Esophagus squamous epithelium (tissue), 4 donors: ENCODE measurements around the gene VSX1.
A peak's percentile ranks its signal among the peaks of the same experiment; 100 is the strongest.

Source experiments
- CTCF ChIP-seq, 6 experiments: fragments of 450-650 bp in 4 of 6; fragments of 200-600 bp in 2 of 6; sonication (generic) in 2 of 6; IDR thresholded peaks; one replicate each; pipeline ENCODE4 v1.5.1; 2016 to 2019; ENCODE audit warnings: antibody characterized with exemption in 6 of 6, mild to moderate bottlenecking in 4 of 6, moderate library complexity in 4 of 6
- POLR2A ChIP-seq, 4 donors: fragments of 450-650 bp; IDR thresholded peaks; one replicate each; pipeline ENCODE4 v1.6.1; 2017; ENCODE audit warnings: antibody characterized with exemption in 4 of 4, mild to moderate bottlenecking in 4 of 4, moderate library complexity in 3 of 4

DNA sequence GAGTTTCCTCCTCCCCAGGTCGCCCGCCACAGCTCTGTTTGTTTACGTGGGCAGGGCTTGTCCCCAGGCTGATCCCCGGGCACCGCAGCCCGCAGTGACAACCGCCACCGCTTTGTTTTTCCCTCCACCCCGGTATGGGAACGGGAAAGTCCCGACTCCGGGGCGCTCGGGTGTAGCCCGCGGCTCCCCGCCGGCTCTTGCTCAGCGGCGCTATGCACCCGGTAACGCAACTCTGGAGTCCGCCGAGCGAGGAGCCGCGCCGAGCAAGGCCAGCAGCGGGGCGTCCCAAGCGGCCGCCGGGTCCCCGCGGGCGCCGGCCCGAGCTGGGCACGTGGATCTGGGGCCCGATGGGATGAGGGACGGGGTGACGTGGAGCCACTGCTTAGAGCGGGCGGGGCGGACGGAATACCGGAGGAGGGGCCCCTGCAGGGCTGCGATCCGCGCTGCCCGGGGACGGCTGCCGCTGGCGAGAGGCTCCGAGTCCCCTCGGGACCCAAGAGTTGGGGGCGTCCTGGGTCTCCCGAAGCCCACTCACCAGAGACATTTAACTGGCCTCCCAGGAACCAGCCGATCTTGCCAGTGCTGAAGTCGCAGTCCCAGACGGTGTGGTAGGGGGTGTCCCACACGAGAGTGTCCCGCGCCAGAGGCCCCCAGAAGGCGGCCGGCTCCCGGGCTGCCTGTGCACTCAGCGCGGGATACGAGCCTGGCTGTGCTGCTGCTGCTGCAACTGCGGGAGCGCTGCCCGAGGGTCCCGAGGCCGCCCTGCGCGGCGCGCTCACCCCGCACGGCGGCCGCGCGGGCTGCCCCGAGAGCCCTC, 24.5 kb downstream of the VSX1 start:
- TF ChIP-seq CTCF (IDR thresholded peaks at IDR 0.05) (peak in 1 of 6 experiments; percentile 6), POLR2A (IDR thresholded peaks at IDR 0.05) (peak in 2 of 4 donors; percentile 59 to 62)
